ENCODE measurements around the gene MT1X.

Gene MT1X

DNA sequence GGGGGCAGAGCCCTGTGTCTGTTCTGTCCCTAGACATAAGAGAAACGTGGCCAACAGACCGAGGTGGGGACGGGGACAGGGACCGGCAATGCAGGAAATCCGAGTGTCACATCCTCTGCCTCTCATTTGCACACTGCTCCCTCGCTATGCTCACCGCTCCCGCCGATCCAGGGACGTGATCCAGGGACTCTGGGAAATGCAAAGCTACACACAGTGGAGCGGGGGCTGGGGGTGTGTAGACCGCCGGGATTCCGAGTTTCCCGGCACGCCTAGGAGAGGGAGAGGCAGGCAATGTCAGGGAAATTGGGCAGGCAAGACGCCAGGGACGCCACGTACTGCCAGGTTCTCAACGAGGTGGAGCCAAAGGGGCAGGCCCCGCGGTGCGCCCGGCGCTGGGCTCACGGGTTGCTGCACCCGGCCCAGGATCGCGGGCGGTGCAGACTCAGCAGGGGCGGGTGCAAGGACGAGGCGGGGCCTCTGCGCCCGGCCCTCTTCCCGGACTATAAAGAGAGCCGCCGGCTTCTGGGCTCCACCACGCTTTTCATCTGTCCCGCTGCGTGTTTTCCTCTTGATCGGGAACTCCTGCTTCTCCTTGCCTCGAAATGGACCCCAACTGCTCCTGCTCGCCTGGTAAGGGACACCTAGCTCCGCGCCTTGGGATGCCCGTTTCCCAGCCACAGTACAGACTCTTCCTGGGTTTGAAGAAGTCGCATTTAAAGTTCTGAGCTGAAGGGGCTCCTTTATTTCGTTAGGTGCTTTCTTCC is at the start of gene MT1X:
Gene MT1X, plus strand, starts transcription at position 532 of the 764 bp plus-strand sequence. Its CDS starts 71 bp downstream, at position 603.
- DNase-seq, result peak; percentile 89

DNA sequence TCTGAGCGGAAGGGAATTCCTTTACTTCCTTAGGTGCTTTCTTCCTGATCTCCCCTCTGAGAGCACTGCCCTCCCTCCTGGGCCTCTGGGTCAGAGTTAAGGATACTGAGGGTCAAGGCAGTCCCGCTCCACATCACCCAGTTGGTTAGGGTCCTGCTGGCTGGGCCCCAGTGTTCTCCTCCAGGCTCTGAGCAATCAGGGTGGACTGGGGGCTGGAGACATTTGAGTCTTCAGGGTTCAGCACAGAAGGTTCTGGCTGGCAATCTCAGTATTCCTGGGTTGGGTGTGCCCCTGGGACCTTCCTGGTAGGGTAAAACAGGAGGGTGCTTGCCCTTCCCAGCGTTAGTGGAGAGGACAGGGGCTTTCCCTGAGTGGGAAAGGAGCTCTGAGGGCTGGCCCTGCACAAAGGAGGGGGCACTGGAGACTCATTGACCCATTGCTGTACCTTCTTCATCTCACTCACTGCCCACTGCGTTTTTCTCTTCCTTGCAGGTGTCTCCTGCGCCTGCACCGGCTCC is 49.4 kb upstream of the MT1X start:
- DNase-seq, result no peak

- no peak for DNase-seq
Observed at GRCh38 chr16:56633535-56633934, 48.7 kb upstream of the MT1X start.

DNA sequence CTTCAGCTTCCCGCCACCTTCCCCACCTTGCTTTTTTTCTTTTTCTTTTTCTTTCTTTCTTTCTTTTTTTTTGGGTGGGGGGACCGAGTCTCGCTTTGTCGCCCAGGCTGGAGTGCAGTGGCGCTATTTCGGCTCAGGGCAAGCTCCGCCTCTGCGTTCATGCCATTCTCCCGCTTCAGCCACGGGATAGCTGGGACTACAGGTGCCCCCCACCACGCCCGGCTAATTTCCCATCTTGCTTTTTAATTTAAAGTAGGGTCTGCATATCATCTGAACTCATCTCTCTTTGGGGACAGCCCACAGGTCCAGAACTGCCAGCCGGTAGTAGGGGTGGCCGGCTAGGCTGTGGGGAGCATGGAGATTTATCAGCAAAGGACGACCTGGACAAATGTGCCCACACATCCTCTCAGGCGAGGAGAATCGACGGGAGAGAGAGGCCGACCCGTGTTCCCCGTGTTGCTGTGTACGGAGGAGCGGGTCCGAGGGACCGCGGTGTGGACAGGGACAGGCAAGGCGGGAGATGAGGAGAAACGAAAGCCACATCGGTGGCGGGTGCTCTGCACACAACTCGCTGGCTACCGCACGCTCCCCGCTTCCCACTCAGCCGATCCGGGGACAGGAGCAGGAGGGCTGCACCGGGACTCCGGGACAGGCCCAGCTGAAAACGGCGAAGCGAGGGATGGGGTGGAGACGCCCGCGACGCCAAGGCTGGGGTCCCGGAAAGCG is 47.4 kb upstream of the MT1X start:
- DNase-seq, result no peak

DNA sequence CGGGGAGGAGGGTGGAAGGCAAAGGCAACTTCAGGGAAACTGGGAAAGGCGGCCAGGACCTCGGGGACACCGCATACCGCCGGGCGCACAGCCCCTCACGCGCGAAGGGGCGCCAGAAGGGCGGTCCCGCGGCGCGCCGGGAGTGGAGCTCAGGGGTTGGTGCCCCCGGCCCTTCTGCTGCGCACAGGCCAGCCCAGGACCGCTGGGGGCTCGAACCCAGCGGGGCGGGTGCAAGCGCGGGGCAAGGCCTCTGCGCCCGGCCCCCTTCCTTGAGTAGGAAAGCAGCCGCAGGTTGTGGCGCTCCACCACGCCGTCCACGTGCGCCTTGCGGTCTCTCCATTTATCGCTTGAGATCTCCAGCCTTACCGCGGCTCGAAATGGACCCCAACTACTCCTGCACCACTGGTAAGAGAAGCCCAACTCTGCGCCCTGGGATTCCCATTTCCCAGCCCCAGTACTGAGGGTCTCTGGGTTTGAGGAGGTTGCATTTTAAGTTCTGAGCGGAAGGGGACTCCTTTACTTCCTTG is 46.8 kb upstream of the MT1X start:
- DNase-seq, result no peak

DNA sequence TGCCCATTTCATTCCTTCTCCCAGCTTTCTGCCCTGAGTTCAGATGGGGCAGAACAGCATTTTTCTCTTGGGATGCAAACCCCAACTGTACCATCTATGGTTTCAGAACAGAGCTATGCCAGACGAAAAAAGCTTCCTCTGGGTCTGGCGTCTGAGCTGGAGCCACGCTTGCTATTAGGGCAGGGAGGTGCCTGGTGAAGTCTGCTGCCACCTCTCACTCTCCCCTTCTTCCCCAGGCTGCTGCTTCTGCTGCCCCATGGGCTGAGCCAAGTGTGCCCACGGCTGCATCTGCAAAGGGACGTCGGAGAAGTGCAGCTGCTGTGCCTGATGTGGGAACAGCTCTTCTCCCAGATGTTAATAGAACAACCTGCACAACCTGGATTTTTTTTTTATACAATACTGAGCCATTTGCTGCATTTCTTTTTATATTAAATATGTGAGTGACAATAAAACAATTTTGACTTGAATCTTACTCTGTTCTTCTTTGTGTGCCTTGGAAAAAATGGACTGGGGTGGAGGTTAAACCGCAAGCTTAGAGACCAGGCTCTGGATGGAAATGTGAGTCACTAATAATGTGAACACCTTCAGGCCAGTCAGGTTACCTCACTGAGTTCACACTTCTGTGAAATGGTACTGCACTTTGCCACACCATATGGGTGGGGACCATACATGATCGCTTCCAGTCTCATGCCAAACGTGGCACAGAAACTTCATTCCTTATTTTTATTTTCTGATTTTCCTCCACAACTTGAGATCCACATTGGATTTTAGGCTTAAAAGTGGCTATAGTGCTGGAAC is 45.5 kb upstream of the MT1X start:
- no peak for DNase-seq

DNA sequence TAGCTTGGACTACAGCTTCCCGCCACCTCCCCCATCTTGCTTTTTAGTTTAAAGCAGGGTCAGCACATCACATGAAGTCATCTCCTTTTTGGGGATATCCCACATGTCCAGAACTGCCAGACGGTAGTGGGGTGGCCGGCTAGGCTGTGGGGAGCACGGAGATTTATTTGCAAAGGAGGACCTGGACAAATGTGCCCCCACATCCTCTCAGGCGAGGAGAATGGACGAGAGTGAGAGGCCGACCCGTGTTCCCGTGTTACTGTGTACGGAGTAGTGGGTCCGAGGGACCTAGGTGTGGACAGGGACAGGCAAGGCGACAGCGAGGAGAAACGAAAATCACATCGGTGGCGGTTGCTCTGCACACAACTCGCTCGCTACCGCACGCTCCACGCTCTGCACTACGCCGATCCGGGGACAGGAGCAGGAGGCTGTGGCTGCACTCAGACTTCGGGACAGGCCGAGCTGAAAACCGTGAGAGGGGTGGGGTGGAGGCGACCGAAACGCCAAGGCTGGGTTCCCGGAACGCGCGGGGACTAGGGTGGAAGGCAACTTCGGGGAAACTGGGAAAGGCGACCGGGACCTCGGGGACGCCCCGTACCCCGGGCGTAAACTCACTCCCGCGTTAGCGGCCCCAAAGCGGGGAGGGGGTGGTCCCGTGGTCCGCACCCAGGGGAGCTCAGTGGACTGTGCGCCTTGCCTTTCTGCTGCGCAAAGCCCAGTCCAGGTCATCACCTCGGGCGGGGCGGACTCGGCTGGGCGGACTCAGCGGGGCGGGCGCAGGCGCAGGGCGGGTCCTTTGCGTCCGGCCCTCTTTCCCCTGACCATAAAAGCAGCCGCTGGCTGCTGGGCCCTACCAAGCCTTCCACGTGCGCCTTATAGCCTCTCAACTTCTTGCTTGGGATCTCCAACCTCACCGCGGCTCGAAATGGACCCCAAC is 44.2 kb upstream of the MT1X start, which contains the start of gene MT1A:
Gene MT1A, plus strand, starts transcription at position 853 of the 937 bp plus-strand sequence. Its CDS starts 73 bp downstream, at position 926.
- DNase-seq, result no peak

GRCh38 chr16:56639045-56639444 is 43.2 kb upstream of the MT1X start:
- no peak for DNase-seq

GRCh38 chr16:56640076-56640475 is 42.2 kb upstream of the MT1X start:
- DNase-seq, result no peak

DNA sequence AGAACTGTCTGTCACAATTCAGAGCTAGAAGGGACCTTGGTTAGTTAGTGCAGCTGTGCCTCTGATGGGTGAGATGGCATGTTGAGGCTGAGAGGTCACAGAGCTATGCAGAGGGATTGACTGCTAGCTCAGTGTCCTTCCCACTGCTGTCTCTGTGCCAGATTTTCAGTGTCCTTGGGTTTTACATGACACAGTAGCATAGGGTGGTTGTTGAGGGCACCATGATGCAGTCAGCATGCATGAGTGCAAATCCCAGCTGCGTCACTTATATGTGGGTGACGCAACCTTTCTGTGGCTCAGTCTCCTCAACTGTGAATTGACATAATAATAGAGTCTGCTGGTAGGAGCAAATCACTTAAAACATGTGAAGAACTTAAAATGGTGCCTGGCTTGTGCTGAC is 41.1 kb upstream of the MT1X start:
- DNase-seq, result no peak

- peak; percentile 81 for DNase-seq
Observed at GRCh38 chr16:56643080-56643778, 39.0 kb upstream of the MT1X start.

- DNase-seq, result no peak
Observed at GRCh38 chr16:56643833-56644232, 38.4 kb upstream of the MT1X start.

GRCh38 chr16:56645311-56645710 is 37.0 kb upstream of the MT1X start:
- no peak for DNase-seq

GRCh38 chr16:56645838-56646237 is 36.4 kb upstream of the MT1X start:
- no peak for DNase-seq

DNA sequence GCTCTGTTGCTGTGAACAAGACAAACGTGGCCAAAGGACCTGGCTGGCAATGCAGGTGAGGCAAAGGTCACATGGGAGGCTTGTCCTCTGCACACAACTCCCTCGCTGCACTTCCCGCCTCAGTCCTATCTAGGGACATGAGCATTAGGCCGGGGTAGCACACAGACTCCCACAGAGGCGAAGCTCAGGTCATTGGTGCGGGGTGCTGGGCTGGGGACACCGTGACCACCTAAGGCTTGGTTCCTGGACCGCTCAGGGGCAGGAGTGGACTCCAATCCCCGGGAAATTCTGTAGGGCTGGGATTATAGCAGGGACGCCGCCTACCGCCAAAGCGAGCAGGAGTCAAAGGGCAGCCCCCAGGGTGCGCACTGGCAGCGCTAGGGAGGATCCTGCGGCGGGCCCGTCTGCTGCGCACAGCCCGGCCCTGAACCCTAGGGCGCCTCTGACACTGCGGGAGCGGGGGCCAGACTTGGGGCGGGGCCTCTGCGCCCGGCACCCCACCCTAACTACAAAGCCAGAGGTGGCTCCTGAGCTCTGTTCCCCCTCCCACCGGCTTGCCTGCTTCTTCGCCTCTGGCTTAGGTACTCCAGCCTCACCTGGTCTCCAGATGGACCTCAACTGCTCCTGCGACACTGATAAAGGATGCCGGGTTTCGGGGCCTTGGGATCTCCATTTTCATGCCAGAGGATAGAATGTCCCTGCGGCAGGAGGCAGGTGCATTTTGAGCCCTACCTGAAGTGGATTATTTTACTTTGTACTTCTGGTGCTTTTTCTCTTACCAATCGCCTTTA is 34.4 kb upstream of the MT1X start:
- no peak for DNase-seq

DNA sequence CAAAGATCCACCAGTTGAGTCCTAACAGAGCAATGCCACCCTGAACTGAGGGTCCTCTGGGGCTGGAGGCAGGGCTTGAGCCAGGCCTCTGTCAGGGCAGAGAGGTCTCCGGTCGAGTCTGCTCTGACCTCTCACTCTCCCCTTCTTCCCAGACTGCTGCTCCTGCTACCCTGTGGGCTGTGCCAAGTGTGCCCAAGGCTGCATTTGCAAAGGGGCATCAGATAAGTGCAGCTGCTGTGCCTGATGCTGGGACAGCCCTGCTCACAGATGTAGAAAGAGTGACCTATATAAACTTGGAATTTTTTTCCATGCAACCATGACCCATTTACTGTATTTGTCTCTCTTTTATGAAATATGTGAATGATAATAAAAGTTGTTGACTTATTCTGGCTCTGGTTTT is 33.0 kb upstream of the MT1X start:
- no peak for DNase-seq

GRCh38 chr16:56649820-56650219 is 32.5 kb upstream of the MT1X start:
- no peak for DNase-seq

DNA sequence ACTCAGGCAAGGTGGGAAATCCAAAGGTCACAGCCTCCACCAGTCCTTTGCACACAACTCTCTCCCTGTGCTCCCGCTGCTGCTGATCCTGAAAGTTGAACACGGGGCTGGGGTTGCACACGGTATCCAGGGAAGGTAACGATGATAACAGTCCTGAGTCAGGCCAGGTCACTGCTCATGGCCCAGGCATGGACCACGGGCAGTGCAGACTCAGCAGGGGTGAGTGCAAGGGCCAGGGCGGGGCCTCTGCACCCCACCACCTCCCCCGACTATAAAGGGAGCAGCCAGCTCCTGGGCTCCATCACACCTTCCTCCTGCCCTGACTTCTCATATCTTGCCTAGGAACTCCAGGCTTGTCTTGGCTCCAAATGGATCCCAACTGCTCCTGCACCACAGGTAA is 30.7 kb upstream of the MT1X start, which contains the start of gene MT1B:
Gene MT1B, plus strand, starts transcription at position 301 of the 400 bp plus-strand sequence. Its CDS starts 68 bp downstream, at position 369.
- no peak for DNase-seq

DNA sequence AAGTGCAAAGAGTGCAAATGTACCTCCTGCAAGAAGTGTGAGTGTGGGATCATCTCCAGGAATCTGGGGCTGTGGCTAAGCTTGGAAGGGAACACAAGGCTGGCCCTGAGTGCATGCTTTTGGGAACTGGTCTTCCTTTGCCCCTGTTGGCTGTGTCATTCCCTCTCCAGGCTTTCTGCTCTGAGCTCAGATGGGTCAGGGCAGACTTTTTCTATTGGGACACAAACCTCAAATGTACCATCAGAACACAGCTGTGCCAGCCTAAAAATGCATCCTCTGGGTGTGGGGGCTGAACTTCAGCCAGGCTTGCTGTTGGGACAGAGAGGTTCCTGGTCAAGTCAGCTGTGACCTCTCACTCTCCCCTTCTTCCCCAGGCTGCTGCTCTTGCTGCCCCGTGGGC is 29.7 kb upstream of the MT1X start:
- DNase-seq, result no peak

- no peak for DNase-seq
Observed at GRCh38 chr16:56653218-56653617, 29.1 kb upstream of the MT1X start.

Measured in CD4-positive, alpha-beta T cell treated with Interleukin-21 for 1 hour (primary cell).